OCI-LY3 (cell line): ENCODE results near the gene GSTT2B.

Experiments
- H2AFZ ChIP-seq: fragments of 200-600, 300-600 bp; shearing (Covaris generic); 2 replicates; pipeline ENCODE4 v1.6.0; 2014; ENCODE audit warnings: antibody characterized with exemption, low read depth, low read length
- H3K27ac ChIP-seq: fragments of 200-600, 300-600 bp; sonication (generic); 2 replicates; pipeline ENCODE4 v1.5.1; 2014; ENCODE audit warnings: mild to moderate bottlenecking, low read length, moderate library complexity, mixed read lengths
- H3K27me3 ChIP-seq: fragments of 200-600, 300-600 bp; sonication (generic); 2 replicates; pipeline ENCODE4 v1.6.1; 2014; ENCODE audit warnings: low read depth, low read length, mixed read lengths
- H3K36me3 ChIP-seq: fragments of 200-600, 300-600 bp; sonication (generic); replicated peaks from 2 replicates; pipeline ENCODE3; 2014; ENCODE audit warnings: low read depth, low read length, mixed read lengths
- H3K4me1 ChIP-seq: fragments of 300-600, 200-600 bp; sonication (generic); 2 replicates; pipeline ENCODE4 v1.6.1; 2014; ENCODE audit warnings: low read length, mixed read lengths
- H3K4me2 ChIP-seq: fragments of 200-600, 300-600 bp; sonication (generic); 2 replicates; pipeline ENCODE4 v1.6.1; 2014; ENCODE audit warnings: low read length, mixed read lengths
- H3K4me3 ChIP-seq: fragments of 300-600, 200-600 bp; sonication (generic); 2 replicates; pipeline ENCODE4 v1.5.1; 2014; ENCODE audit warnings: antibody characterized with exemption, mild to moderate bottlenecking, low read length, moderate library complexity
- H3K79me2 ChIP-seq: fragments of 300-600, 200-600 bp; shearing (Covaris generic); 2 replicates; pipeline ENCODE4 v1.6.1; 2014; ENCODE audit warnings: mild to moderate bottlenecking, low read length, mixed read lengths
- H3K9ac ChIP-seq: fragments of 300-600, 200-600 bp; shearing (Covaris generic); 2 replicates; pipeline ENCODE4 v1.6.0; 2014; ENCODE audit warnings: mild to moderate bottlenecking, low read length, moderate library complexity
- H3K9me3 ChIP-seq: fragments of 200-600, 300-600 bp; shearing (Covaris generic); 2 replicates; pipeline ENCODE4 v1.6.1; 2014; ENCODE audit warnings: low read length, mixed read lengths; ENCODE audit not compliant: insufficient read depth
- H4K20me1 ChIP-seq: fragments of 200-600, 300-600 bp; sonication (generic); 2 replicates; pipeline ENCODE4 v1.6.1; 2016; ENCODE audit warnings: low read length, mixed read lengths; ENCODE audit not compliant: insufficient read depth
- EZH2phosphoT487 ChIP-seq: fragments of 200-600 bp; shearing (Covaris generic); IDR thresholded peaks from 2 replicates; pipeline ENCODE4 v1.6.1; 2018; ENCODE audit warnings: antibody characterized with exemption, mixed run types, low read depth
- TF ChIP-seq, protein P1 (sequence below): fragments of 200-600, 300-600 bp; sonication (generic); IDR thresholded peaks from 2 replicates; pipeline ENCODE4 v1.5.1; 2014; ENCODE audit warnings: antibody characterized with exemption, low read length, low read depth

Gene GSTT2B

DNA sequence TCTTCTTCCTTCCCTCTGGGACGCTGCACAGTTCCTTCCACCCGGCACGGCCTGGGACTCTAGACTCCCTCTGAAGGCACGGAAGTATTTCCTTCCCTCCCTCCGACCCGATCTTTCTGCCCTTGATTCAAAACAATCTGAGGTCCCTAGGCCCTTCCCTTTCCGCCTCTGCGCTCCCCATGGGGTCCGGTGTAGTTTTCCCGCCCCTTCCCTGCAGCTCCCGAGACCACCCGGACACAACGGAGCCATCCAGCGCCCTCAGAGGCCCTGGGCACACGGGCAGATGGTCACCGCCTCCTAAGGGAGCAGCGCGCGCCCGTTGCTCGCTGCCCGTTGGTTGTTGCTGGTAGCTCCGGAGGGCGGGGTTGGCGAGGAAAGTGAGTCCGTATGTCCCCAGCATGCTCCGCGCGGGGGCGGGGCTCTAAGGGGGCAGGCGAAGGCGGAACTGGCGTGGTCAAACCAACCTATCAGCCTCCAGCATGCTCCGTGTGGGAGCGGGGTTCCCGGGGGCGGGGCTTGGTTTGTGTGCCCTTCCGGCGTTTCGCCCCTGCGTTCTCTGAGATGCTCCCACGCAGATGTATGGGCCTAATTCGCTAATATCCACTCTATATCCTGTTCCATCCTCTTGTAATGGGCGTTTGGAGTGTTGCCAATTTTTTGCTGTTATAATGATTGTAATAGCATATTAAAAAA lies 47.2 kb downstream of the GSTT2B start:
- Histone ChIP-seq H3K4me2 (peak overlapping the region; percentile 81), H3K4me3 (peak overlapping the region; percentile 89), H3K9me3 (no peaks in the 10 kb centered on the region), H2AFZ (peak overlapping the region; percentile 32; the same call in 1 of the 2 replicates), H3K27ac (peak overlapping the region; percentile 70), H3K4me1 (peaks cover 29% of the 10 kb centered on the region), H4K20me1 (no peaks in the 10 kb centered on the region), H3K79me2 (0 out of 2 replicates have a peak, but pooled peaks cover 5% of the 10 kb centered on the region), H3K36me3 (peaks cover 17% of the 10 kb centered on the region), H3K27me3 (no peaks in the 10 kb centered on the region), H3K9ac (peak overlapping the region; percentile 93)
- no peak for TF ChIP-seq EZH2phosphoT487
- TF ChIP-seq, protein P1, sequence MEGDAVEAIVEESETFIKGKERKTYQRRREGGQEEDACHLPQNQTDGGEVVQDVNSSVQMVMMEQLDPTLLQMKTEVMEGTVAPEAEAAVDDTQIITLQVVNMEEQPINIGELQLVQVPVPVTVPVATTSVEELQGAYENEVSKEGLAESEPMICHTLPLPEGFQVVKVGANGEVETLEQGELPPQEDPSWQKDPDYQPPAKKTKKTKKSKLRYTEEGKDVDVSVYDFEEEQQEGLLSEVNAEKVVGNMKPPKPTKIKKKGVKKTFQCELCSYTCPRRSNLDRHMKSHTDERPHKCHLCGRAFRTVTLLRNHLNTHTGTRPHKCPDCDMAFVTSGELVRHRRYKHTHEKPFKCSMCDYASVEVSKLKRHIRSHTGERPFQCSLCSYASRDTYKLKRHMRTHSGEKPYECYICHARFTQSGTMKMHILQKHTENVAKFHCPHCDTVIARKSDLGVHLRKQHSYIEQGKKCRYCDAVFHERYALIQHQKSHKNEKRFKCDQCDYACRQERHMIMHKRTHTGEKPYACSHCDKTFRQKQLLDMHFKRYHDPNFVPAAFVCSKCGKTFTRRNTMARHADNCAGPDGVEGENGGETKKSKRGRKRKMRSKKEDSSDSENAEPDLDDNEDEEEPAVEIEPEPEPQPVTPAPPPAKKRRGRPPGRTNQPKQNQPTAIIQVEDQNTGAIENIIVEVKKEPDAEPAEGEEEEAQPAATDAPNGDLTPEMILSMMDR, result no peak

DNA sequence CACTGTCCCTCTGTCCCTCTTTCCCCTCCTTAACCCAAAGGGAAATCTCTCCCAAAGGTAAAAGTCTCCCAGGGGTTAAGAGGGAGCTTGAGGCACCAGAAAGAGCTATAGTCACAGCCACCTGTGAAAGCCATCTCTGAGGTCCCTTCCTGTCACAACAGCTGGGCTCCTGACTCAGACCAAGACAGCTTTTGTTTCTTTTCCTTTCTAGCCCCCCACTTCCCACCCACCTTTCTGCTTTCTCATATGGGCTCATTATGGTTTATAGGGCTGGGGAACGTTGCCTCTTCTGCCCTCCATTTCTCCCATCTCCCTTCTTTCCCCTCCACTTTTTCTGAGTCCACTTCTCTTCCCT lies 47.7 kb downstream of the GSTT2B start:
- H3K79me2 ChIP-seq, result 0 out of 2 replicates have a peak, but pooled peaks cover 5% of the 10 kb centered on the region
- peak overlapping the region; percentile 89 for H3K4me3 ChIP-seq
- no peaks in the 10 kb centered on the region for H3K27me3 ChIP-seq

DNA sequence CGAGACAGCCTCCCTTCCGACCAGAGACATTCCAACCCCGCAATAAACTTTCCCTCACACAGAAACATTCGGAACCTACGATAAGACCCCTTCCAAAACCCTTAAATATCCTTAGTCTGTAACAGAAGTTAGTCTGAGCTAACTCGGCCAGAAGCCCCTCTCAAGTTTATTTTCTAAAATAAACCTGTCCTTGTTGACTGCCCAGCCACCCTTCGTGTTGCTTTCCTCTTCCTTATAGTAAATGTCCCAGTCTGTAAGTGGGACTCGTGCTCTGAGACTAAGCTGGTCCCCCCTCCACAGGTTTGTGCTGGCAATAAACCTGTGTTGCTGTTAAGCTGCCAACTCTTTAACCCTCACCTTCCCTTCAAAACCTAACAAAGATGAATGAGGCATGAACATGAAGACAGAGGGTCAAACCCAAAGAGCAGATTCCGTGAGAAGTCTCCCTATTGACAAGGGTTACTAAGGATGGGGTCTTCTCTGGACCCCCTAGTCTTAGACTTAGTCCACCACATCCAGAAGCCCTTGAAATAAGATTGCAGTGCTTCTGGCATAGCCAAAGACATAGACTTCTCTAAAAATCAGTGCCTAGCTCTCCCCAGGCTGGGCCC lies 48.6 kb downstream of the GSTT2B start:
- Histone ChIP-seq H3K4me3 (no peak overlapping the region), H3K4me1 (peaks cover 29% of the 10 kb centered on the region), H3K27me3 (no peaks in the 10 kb centered on the region), H3K9me3 (no peaks in the 10 kb centered on the region), H3K9ac (no peak overlapping the region), H3K79me2 (0 out of 2 replicates have a peak, but pooled peaks cover 5% of the 10 kb centered on the region), H3K4me2 (peak overlapping the region; percentile 81; the same call in 1 of the 2 replicates), H2AFZ (no peak overlapping the region), H3K36me3 (peaks cover 9% of the 10 kb centered on the region), H3K27ac (no peak overlapping the region), H4K20me1 (no peaks in the 10 kb centered on the region)
- no peak for TF ChIP-seq EZH2phosphoT487
- TF ChIP-seq, protein P1, result no peak

More for the DNA sequence above, 47.7 kb downstream of the GSTT2B start:
- peak overlapping the region; percentile 93 for H3K9ac ChIP-seq
- H3K9me3 ChIP-seq, result no peaks in the 10 kb centered on the region
- H3K27ac ChIP-seq, result peak overlapping the region; percentile 70
- TF ChIP-seq, protein P1, result no peak
- TF ChIP-seq EZH2phosphoT487, result no peak
- H3K4me1 ChIP-seq, result peaks cover 29% of the 10 kb centered on the region
- no peak overlapping the region for H2AFZ ChIP-seq
- peaks cover 13% of the 10 kb centered on the region for H3K36me3 ChIP-seq
- no peaks in the 10 kb centered on the region for H4K20me1 ChIP-seq
- H3K4me2 ChIP-seq, result peak overlapping the region; percentile 81

DNA sequence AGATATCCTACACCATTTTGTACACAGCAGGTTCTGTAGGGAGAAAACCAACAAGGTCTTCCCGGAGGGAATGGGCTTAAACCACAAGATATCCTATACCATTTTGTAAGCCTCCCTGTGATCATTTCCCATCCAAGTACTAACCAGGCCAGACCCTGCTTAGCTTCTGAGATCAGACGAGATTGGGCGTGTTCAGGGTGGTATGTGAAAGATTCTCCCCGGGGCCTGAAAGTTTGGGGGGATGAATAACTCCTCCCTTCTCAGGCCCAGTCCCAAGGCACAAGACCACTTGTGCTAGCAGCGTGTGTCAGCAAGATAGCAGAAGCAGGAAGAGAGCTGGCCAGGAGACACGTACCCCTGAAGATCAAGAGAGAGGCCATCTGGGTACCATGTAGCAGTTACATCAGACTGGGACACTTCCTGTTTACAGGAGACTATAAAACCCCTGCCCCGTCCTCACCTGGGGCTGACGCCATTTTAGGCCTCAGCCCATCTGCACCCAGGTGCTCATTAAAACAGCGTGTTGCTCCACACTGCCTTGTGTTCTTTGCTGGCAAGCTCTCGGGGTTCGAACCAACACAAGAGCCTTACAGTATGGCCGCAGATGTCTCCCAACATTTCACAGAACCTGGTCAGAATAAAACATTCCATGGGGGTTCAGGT lies 49.5 kb downstream of the GSTT2B start:
- no peak overlapping the region for H3K4me2 ChIP-seq
- H3K4me3 ChIP-seq, result no peak overlapping the region
- H3K27ac ChIP-seq, result no peak overlapping the region

More for the DNA sequence above, 49.5 kb downstream of the GSTT2B start:
- H3K36me3 ChIP-seq, result peaks cover 3% of the 10 kb centered on the region
- no peak for TF ChIP-seq EZH2phosphoT487
- TF ChIP-seq, protein P1, result no peak
- no peak overlapping the region for H3K9ac ChIP-seq
- no peak overlapping the region for H2AFZ ChIP-seq
- H3K79me2 ChIP-seq, result 0 out of 2 replicates have a peak, but pooled peaks cover 5% of the 10 kb centered on the region
- no peaks in the 10 kb centered on the region for H4K20me1 ChIP-seq
- H3K27me3 ChIP-seq, result no peaks in the 10 kb centered on the region
- H3K9me3 ChIP-seq, result no peaks in the 10 kb centered on the region
- peaks cover 29% of the 10 kb centered on the region for H3K4me1 ChIP-seq
